BLaER1 (cell line): ENCODE measurements around the gene DPH3.

Experiments
- H3K27ac ChIP-seq: shearing (Covaris generic); formaldehyde crosslinking; 2 replicates; pipeline ENCODE4 v1.8.1; 2022
- H3K27me3 ChIP-seq: shearing (Covaris generic); formaldehyde crosslinking; 2 replicates; pipeline ENCODE4 v1.8.1; 2022
- H3K36me3 ChIP-seq: shearing (Covaris generic); formaldehyde crosslinking; 2 replicates; pipeline ENCODE4 v1.8.1; 2022
- H3K4me1 ChIP-seq: shearing (Covaris generic); formaldehyde crosslinking; 2 replicates; pipeline ENCODE4 v1.8.1; 2022
- H3K4me2 ChIP-seq: shearing (Covaris generic); formaldehyde crosslinking; 2 replicates; pipeline ENCODE4 v1.8.1; 2022
- H3K4me3 ChIP-seq: shearing (Covaris generic); formaldehyde crosslinking; 2 replicates; pipeline ENCODE4 v1.8.1; 2022
- H3K9ac ChIP-seq: shearing (Covaris generic); formaldehyde crosslinking; 2 replicates; pipeline ENCODE4 v1.8.1; 2022
- H3K9me3 ChIP-seq: shearing (Covaris generic); formaldehyde crosslinking; 2 replicates; pipeline ENCODE4 v1.8.1; 2022
- H4K20me1 ChIP-seq: shearing (Covaris generic); formaldehyde crosslinking; 2 replicates; pipeline ENCODE4 v1.8.1; 2022
- Cebpa-rat ChIP-seq: shearing (Covaris generic); IDR thresholded peaks from 2 replicates; pipeline ENCODE4 v1.8.1; 2022

DPH3 gene

DNA sequence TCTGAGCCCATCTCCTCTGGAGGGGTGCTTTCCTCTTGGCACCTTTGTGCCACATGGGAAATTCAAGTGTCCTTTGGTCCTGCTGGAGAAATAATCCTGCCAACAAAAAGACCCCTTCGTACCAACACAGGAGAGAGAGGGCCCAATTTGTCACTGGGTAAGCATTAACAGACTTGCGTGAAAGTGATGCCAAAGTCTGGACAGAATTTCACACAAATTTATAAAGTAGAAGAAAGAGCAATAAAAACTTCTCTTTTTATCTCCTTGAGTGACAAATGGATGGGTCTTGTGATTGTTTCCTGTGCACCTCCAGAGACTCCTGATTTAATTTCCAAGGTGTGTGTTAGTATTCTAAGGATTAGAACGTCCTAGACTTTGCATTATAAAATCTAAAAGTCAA, 14.9 kb downstream of the DPH3 start:
- Histone ChIP-seq H3K4me3 (no peak overlapping the region), H3K27ac (no peak overlapping the region), H3K4me2 (no peak overlapping the region), H3K9ac (no peak overlapping the region), H3K36me3 (no peaks in the 10 kb centered on the region), H3K27me3 (no peaks in the 10 kb centered on the region), H3K4me1 (no peaks in the 10 kb centered on the region), H3K9me3 (no peaks in the 10 kb centered on the region), H4K20me1 (no peaks in the 10 kb centered on the region)
- TF ChIP-seq Cebpa-rat = no peak

DNA sequence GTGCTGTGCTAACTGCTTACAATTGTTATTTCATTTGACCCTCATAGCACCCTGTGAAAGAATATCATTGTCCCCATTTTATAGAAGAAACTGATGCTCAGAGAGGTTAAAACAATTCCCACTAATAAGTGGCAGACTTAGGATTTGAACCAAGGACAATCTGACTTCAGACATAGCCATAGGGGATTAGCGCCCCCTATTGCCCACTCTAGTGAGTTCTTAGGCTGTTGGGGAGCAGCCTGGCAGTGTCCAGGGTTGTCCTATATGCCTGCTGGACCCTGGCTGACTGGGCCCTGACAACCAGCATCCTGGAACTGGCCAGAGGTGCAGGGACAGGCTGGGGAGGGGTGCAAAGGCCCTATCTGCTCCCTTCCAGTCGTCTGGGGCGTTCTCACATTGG, 15.4 kb downstream of the DPH3 start:
- Histone ChIP-seq H3K9ac (no peak overlapping the region), H3K9me3 (no peaks in the 10 kb centered on the region), H3K4me1 (peaks cover under 1% of the 10 kb centered on the region), H3K27me3 (no peaks in the 10 kb centered on the region), H3K36me3 (no peaks in the 10 kb centered on the region), H3K4me3 (no peak overlapping the region), H3K27ac (no peak overlapping the region), H3K4me2 (no peak overlapping the region), H4K20me1 (no peaks in the 10 kb centered on the region)
- no peak for TF ChIP-seq Cebpa-rat

DNA sequence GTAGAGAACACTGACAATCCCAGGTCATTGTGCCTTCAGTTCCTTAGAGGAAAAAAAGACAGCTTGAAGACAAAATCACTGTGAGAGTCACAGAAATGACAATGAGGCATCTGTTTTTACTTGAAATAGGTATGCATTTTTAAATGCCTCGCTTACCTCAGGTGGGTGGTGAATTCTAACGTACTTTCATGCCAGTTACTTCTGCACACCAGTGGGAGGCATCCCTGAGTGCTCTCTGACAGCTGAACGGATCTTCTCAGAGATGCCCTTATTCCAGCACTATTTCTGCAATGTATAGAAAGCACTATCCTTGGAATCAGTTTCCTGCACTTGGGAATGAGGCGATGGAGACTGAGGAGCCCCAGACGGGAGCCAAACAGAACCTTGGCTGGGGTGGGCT, 16.2 kb downstream of the DPH3 start:
- H3K4me2 ChIP-seq = no peak overlapping the region
- no peak overlapping the region for H3K27ac ChIP-seq
- no peak for TF ChIP-seq Cebpa-rat
- H3K9ac ChIP-seq = no peak overlapping the region
- H3K4me3 ChIP-seq = no peak overlapping the region
- peaks cover 7% of the 10 kb centered on the region for H3K4me1 ChIP-seq
- H3K27me3 ChIP-seq = no peaks in the 10 kb centered on the region
- no peaks in the 10 kb centered on the region for H4K20me1 ChIP-seq
- H3K36me3 ChIP-seq = no peaks in the 10 kb centered on the region
- H3K9me3 ChIP-seq = no peaks in the 10 kb centered on the region

DNA sequence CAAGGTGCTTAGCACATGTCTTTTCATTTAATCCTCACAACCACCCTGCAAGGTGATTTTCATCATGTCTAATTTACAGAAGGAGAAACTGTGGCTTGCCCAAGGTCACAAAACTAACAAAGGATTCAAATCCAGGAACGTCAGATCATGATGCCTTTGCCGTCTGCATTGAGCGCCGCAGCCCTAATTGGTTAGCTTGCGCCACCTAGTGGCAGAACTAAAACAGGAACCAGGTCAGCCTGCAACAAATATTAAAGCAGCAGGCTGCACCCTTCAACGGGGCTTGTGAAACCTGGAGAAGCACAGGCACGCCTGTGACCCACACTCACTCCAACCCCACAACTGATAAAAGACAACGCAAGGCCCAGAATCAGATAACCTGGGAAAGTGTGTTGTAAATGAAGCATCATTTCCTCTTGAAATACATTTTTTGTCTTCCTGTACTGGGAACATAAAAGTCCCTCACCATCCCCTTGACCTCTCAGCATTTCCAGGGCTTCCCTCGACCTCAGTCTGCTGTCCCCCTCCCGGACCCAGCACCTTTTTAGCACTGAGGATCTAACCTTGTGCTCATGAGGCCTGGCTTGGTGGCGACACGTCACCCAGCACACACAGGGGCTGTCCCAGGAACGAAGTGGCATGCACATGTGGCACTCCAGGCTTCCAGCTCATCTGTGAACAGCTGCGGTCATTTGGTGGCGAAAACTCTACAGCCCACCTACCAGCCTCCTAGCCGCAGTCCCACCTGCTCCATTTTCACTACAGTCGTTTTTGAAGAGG, 17.3 kb downstream of the DPH3 start:
- Histone ChIP-seq H3K27me3 (no peaks in the 10 kb centered on the region), H3K36me3 (no peaks in the 10 kb centered on the region), H3K9ac (no peak overlapping the region; the same call in 1 of the 2 replicates), H3K27ac (no peak overlapping the region), H3K9me3 (no peaks in the 10 kb centered on the region), H4K20me1 (no peaks in the 10 kb centered on the region), H3K4me1 (peaks cover 7% of the 10 kb centered on the region), H3K4me3 (no peak overlapping the region), H3K4me2 (no peak overlapping the region)
- TF ChIP-seq Cebpa-rat = no peak

DNA sequence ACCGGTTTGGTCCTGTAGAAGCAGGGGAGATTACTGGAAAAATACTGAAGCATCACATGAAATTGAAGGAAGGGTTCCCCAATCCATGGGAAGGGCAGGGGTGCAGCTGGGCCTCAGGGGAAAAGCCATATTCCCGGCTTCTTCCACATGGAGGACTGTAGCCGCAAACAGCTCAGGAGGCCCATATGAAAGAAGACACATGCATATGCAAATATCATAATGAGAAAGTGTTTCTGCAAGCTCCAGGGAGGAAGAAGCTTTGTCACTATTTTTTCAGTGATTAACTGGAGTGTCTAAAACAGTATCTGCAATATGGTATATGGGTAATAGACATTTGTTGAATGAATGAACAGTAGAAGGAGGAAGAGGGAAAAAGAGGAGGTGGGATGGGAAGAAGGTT, 19.1 kb downstream of the DPH3 start:
- Histone ChIP-seq H3K4me3 (no peak overlapping the region), H4K20me1 (no peaks in the 10 kb centered on the region), H3K27ac (no peak overlapping the region), H3K27me3 (no peaks in the 10 kb centered on the region), H3K4me1 (peaks cover 7% of the 10 kb centered on the region), H3K4me2 (no peak overlapping the region), H3K36me3 (no peaks in the 10 kb centered on the region), H3K9me3 (no peaks in the 10 kb centered on the region), H3K9ac (no peak overlapping the region)
- TF ChIP-seq Cebpa-rat = no peak

DNA sequence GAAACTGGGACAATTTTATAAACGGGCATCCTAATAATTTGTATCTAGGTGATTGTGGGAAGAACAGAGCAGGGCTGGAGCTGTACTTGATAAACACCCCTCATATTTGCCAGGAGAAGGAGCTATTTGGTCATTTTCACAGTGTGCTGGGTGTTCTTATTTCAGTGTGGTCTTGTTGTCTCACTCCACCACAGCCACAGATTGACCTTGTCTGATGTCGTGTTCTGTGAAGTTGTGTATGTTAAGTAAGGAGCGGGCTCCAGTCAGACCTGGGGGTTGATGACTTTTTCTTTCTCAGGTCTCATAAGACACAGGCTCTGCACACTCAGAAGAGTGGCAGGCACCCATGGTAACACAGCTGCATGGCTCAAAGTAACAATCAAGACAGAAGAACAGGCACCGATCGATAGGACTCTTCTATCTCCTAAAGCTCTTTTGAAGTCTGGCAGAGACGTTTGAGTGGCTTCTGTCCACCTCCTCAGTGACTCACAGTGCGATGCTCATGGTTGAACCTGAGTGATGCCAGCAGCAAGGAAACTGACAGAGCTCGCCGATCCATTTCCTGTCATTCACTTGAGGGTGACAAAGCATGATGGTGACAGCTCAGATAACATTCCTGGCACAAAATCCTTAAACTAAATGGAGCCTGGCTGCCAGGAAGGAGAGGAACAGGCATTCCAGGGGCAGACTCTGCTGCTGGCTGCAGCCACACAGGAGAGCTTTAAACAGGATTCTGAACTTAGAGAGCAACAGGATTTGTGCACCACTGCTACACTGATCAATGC, 20.8 kb downstream of the DPH3 start:
- no peaks in the 10 kb centered on the region for H3K9me3 ChIP-seq
- no peak overlapping the region for H3K27ac ChIP-seq
- H4K20me1 ChIP-seq = no peaks in the 10 kb centered on the region
- peaks cover 7% of the 10 kb centered on the region for H3K4me1 ChIP-seq
- H3K4me2 ChIP-seq = peak overlapping the region; percentile 9; the same call in 1 of the 2 replicates
- no peak overlapping the region for H3K4me3 ChIP-seq
- H3K27me3 ChIP-seq = no peaks in the 10 kb centered on the region
- no peak for TF ChIP-seq Cebpa-rat
- H3K9ac ChIP-seq = no peak overlapping the region
- no peaks in the 10 kb centered on the region for H3K36me3 ChIP-seq

DNA sequence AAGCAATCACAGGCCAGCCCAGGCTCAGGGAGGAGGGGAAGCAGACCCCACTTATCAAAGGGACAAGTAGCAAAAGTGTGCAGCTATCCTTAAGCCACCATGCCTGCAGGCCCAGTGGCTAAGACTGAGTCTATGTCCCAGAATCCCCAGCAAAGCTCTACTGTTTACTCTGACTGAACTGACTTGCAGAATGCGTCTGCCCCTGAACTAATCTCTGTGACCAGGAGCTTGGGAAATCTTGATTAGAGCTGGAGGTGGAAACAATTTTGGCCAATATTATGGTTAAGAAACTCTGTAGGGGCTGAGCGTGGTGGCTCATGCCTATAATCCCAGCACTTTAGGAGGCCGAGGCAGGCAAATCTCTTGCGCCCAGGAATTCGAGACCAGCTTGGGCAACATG, 22.6 kb downstream of the DPH3 start:
- no peak overlapping the region for H3K27ac ChIP-seq
- TF ChIP-seq Cebpa-rat = no peak
- H3K27me3 ChIP-seq = no peaks in the 10 kb centered on the region
- no peaks in the 10 kb centered on the region for H3K36me3 ChIP-seq
- H3K4me1 ChIP-seq = peaks cover 7% of the 10 kb centered on the region
- no peaks in the 10 kb centered on the region for H3K9me3 ChIP-seq
- H4K20me1 ChIP-seq = no peaks in the 10 kb centered on the region
- H3K4me3 ChIP-seq = no peak overlapping the region
- H3K4me2 ChIP-seq = no peak overlapping the region
- no peak overlapping the region for H3K9ac ChIP-seq

DNA sequence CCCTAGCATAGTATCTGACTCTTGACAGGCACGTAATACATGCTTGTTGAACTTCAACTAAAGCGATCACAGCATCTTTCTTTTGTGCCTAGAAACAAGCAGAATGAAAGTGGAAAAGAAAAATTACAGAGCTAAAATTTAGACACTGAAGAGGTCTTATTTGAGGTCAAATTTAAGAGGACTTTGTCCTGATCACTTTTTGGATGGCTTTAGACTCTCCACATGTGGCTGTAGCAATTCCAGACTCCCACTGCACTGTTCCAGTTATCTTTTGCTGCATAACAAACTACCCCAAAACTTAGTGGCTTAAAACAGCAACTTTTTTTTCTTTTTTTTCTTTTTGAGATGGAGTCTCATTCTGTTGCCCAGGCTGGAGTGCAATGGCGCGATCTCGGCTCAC, 23.5 kb downstream of the DPH3 start:
- Histone ChIP-seq H3K4me3 (no peak overlapping the region), H4K20me1 (no peaks in the 10 kb centered on the region), H3K4me1 (peaks cover 7% of the 10 kb centered on the region), H3K9me3 (no peaks in the 10 kb centered on the region), H3K36me3 (no peaks in the 10 kb centered on the region), H3K9ac (no peak overlapping the region), H3K27ac (no peak overlapping the region), H3K27me3 (no peaks in the 10 kb centered on the region), H3K4me2 (no peak overlapping the region)
- no peak for TF ChIP-seq Cebpa-rat

DNA sequence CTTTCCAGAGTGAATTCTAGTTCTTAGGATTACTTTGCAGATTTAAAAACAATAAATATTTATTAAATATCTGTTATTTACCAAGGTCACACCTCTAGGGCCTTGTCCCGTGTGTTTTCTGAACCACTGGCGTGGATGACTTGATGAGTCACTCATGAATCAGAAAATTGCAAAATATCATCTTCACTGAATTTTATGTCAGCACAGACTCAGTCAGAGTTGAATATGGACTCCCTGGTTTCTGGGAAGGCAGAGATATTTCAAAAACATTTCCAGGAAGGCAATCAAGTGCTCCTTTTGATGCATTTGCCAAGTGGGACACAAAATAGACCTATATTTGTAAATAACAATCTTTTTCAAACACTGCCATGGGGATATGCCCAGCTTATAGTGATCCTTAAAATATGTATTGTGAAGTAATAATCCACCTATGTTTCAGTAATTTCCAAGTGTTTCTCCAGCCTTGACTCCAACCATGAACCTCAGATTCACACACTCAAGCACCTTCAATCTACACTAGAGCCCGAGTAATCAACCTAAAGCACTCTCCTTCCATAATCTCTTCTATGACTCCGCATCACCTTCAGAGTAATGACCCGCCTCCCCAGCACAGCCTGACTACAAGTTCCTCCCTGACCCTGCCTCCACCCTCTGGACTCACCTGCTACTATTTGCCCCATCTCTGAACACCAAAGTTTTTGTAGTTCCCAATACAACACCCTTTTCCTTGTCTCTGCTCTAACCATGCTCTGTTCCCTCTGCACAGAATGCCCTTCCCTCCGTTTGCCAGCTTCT, 24.3 kb downstream of the DPH3 start:
- no peak overlapping the region for H3K4me2 ChIP-seq
- H3K9me3 ChIP-seq = no peaks in the 10 kb centered on the region
- H3K27ac ChIP-seq = no peak overlapping the region
- H3K4me1 ChIP-seq = peaks cover 7% of the 10 kb centered on the region
- H4K20me1 ChIP-seq = no peaks in the 10 kb centered on the region
- no peaks in the 10 kb centered on the region for H3K36me3 ChIP-seq
- TF ChIP-seq Cebpa-rat = no peak
- no peaks in the 10 kb centered on the region for H3K27me3 ChIP-seq
- H3K9ac ChIP-seq = no peak overlapping the region
- no peak overlapping the region for H3K4me3 ChIP-seq

DNA sequence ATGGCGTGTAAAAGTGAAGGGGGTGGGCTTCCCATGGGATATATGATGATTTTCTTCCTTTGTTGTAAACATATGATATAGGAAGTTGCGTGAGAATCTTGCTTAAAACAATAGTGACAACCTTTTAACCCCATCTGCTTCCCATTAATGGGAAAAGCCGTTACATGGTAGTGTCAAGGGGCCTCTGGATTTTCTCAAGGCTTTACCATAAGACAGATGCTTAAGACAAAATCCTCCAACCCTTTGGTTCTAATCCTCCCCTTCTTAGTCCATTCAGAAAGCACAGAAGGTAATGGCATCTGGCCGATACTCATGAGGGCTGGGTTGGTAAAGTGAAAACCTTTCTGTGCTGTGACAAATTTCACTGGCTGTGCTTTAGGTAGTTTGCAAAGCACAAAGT, 25.0 kb downstream of the DPH3 start:
- TF ChIP-seq Cebpa-rat = no peak
- Histone ChIP-seq H3K4me1 (peaks cover 7% of the 10 kb centered on the region), H3K9ac (no peak overlapping the region), H3K4me3 (no peak overlapping the region), H4K20me1 (no peaks in the 10 kb centered on the region), H3K36me3 (no peaks in the 10 kb centered on the region), H3K4me2 (no peak overlapping the region), H3K27ac (no peak overlapping the region), H3K9me3 (no peaks in the 10 kb centered on the region), H3K27me3 (no peaks in the 10 kb centered on the region)
